Renal cortex interstitium (tissue), 11 donors: ENCODE data around the gene SALL3. TPM values are rescaled to one million over a fixed set of nuclear protein-coding genes. Genes with fewer than 3 reads are reported as not detected.

ENCODE experiments used
- DNase-seq, 11 donors: peaks; one replicate each; pipeline ENCODE4 v3.0.0-alpha.2; 2013; ENCODE audit warnings: low read depth in 9 of 11, low spot score in 4 of 11; ENCODE audit errors: extremely low read depth in 1 of 11
- polyA plus RNA-seq, 3 donors: library from polyadenylated mRNA; unstranded; fragments of 120-200 nt; gene quantifications; one replicate each; pipeline ENCODE4 v1.2.1, GENCODE V29; 2013; ENCODE audit not compliant: insufficient read length in 3 of 3

The SALL3 gene
- polyA plus RNA-seq, 3 donors: 8.8 to 10.5 (median 9.3) TPM

DNA sequence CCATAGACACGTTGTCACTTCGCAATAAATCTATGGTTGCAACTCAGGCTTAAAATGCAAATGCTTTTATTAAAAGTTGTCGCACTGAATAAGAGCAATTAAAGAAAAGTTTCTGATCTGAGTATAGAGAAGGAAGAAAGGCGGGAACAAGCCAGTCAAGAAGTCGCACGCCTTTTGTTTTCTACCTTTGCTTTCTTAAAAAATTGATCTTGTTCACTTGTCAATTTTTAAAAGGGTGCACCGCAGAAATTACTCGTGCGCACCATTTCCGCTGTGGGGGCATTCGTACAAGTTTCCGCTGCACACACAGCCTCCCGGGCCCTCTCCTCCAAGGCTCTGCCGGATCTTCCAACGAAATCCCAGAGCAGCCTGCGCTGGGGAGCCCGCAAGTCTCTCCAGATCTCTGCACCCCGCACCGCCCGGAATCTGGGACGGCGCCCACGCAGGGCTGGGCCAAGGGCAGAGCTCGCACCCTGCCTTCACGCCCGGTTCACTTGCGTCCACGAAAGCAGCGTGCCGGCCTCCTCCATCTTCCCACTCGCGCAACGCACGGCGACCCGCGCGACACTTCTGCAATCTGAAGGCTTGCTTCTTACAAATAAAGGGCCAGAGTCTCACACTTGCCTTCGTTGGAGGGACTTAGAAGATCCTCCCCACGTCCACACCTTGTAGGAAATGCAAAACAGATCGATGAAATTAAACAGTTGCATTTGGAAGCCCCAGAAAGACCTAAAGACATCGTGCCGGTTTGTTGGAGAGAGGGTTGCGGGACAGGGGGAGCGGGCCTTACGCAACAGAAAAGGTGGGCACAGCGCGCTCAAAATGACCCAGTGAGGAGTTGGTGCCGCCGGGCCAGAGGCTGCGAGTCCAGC is 2.6 kb upstream of the SALL3 start:
- no peak for DNase-seq

DNA sequence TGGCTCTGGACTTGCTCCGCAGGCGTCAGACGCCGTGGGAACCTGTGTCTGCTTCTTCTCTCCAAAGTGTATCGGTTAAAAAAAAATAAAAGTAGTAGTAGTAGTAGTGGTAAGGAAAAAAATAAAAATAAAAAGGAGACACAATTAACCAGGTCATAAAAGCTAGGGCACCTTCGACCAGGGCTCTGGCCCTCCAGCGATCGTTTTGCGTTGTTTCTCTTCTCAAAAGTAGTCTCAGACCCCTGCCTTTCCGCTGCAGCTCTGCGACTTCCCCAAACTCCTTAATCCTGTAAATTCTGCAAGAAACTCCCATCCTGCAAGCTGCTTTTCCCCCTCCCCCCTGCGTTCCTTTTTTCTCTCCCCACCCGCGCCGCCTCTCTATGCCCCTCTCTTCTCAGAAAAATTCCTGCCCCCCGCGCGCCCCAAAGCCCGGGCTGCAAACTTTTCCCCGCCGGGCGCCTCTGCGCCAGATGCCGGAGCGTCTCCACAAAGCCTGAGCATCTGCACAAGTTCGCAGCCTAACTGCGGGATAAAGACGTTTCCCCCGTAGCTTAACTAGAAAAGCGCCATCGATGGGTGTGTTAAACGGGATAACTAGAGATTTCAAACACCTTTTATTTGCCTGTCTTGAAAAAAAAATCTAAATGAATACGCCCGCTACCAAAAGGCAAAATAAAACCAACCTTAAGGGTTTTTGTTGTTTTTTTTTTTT is 1.8 kb upstream of the SALL3 start:
- no peak for DNase-seq

DNA sequence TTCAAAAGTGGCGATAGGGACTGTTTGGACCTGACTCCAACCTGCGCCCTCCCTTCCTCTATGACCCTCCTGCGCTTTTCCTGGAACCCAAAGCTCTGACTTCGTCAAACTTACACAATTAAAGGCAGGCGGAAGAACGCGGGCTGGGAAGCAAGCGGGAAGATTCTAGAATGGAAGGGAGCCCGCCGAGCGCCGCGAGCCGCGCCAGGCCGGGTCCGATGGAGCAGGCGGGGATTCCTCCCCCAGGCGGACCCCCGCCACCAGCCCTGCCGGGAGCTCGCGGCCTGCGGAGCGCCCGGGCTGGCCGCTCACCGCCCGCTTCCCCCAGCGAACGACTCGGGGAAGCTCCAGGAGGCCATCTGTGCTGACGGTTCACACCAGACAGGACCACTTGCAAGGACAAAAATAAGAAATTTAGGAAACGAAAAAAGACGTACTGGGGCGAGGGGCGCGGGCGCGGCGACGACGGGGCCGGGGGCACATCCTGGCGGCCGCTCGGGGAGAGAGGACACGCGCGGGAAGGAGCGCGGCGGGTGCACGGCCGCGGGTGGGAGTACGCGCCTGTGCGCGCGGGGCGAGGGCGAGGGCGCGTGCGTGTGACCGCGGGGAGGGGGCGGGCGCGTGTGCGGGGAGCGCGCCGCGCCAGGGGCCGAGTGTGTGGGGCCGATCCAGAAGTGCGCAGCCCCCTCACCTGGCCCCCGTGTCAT is 1.1 kb upstream of the SALL3 start:
- DNase-seq: no peak

DNA sequence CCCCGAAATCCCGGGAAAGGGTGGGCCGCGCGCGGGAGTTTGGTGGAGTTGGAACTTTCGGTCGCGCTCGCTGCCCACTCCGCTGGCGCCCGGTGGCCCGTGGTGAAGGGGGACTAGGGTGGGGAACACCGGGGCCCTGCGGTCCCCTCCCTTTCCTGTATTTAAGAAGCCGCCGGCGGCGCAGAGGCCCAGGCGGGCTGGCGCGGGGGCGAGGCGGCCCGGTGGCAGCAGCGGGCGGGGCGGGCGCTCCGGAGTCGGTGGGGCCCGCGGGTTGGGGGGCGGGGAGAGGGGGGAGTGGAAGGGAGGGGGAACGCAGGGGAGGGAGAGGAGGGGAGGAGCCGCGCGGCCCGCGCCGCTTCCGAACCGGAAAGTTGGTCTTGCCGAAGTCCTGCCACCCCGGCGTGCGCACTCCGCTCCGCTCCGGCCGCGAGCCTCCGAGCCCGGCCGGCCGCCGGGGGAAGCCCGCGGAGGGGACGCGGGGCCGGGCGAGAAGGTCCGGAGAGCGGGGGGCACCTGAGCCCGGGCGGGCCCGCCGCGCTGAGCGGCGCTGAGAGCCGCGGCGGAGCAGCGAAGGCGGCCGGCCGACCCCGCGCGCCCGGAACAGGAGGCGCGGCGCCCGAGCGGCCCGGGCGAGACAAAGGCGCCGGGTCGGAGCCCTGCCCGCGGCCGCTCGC is 425 bp upstream of the SALL3 start:
- DNase-seq: no peak

DNA sequence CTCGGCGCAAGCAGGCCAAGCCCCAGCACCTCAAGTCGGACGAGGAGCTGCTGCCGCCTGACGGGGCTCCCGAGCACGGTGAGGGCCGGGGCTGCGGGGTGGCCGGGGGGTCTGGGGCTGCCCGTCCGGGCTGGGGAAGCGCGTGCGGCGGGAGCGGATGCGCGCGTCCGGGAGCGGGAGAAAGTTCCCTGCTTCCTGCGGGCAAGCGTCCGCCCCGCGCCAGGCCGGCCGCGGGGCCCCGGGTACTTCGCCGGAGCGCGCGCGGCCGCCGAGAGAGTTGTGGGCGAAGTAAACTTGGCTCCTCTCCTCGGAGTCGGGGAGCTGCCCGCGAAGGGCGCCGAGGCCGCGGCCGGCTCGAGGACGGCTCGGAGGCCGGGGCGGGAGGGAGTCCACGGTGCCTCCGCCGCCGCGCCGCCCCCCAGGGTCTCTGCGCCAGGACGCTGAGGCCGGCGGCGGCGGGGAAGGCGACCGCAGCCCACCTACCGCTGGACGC is 707 bp downstream of the SALL3 start:
- DNase-seq: no peak

DNA sequence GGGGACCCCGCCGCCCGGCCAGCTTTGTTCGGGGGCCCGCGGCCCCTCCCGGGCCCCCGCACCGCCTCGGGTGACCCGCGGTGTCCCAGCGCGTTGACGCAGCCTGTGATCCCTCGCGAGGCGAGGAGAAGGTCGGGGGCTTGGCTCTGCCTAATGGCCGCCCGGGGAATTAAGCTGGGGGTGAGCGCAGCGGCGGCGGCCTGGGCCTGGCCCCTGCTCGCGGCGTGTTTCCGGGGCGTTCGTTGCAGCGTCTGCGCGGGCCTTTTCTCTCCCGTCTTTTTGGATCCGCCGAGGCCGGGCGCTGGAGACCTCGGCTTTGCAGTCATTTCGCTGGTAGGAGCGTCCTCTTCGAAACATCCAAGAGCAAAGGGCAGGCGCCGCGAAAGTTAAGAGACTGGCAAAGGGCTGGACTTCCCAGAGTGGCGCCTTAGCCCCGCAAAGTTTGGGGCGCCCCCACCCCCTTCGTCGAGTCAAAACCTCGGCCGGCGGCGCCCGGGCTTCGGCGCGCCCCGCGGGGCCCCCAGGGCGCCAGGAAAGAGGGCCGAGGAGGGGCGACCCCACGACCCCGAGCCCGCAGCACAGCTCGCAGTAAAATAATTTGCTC is 1.3 kb downstream of the SALL3 start:
- DNase-seq: no peak

DNA sequence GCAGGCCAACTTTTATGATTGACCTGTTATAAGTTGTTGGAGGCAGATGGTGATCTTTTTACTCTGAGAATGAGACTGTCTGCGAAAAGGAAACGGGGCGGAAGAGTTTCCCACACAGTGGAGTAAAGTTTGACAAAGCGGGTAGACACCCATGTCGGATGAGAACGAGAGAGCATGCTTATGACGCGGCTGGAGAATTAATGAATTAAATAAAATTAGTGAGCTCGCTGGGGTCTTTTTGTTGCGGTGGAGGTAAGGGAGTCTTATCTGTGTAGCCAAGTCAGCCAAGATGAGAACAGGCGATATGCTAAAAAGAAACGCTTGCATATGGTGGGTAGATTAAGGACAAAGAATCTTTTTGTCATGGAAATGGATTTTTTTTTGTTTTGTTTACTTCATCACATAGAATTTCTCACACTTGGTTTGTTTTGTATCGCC is 1.8 kb downstream of the SALL3 start:
- DNase-seq: no peak

DNA sequence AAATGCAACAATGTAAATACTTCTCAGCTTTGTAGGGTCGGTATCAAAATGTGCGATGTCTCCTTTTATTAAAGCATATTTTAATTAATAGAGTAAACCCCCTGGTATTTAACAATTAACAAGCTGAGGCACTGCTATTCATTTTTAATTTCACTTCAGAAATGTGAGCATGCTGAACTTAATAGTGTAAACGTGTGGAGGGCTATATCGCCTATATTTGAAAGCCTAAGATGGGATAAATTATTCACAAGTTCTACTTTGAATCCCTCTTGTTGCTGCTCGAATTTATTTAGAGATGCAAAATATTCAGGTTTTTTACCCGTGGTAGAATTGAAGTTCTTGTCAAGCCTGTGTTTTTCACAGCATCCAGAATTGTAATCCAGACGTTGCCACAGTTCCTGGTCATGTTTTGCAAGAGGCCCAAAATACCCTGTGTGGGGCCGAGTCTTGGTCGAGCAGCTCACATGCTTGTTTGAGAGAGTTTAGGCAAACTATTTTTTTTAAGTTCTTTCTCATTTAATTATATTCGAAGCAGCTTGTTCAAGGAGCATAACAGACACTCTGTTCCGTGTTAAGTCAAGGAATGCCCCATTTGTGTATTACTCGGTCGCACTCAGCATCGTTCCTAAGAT is 2.5 kb downstream of the SALL3 start:
- no peak for DNase-seq

DNA sequence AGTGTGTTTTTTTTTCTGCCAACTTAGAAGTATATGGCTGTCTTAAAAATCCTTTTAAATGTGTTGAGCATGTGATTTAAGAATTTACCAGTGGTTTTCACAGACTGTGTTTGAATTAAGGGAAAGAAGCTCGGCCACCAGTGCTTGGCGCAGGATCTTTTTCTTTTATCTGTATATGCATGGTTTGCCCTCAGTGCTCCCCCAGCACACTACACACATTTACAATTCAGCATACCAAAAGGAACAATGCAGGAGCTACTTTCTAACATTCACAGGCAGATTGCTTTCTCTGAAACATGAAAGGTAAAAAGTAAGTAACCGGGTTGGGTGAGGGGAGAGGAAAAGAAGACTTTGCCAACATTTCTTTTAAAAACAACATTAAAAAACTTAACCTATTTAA is 3.9 kb downstream of the SALL3 start:
- DNase-seq: no peak

DNA sequence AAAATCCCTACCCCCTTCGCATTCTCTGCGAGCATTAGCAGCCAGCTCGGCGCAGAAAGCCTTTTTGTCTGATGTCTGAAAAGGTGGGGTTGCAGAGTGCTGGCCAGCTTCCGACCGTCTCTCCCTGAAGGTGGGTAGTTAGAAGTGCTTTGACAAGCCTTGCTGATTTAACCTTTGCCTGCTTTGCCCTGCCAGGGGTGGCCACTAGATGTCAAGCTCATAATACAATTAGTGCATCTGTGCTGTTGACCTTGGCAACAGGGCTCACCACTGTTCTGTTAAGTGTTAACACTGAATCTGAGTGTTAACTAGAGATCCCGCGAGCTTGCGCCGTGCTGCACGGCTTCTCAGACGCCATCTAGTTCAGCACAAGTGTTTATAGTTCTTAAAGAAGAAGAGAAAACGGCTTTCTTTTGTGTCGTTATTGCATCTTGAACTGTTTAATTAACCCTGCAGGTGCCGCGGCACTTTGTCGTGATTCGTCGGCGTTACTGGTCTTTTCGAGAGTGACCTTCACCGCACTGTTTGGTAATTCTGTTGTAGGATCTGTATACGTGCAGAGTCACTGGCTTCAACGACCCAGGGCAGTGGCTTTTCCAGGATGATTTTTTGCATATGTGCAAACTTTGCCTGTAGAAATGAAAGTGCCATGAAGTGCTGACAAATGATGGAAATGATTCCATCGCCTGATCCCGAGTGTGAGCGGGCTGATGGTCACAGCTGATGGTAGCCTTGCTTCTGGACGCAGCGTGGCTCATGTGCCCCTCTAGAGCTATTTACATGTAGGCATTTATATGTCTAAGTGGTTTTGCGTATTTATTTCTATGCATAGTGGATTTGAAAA is 5.5 kb downstream of the SALL3 start:
- no peak for DNase-seq

DNA sequence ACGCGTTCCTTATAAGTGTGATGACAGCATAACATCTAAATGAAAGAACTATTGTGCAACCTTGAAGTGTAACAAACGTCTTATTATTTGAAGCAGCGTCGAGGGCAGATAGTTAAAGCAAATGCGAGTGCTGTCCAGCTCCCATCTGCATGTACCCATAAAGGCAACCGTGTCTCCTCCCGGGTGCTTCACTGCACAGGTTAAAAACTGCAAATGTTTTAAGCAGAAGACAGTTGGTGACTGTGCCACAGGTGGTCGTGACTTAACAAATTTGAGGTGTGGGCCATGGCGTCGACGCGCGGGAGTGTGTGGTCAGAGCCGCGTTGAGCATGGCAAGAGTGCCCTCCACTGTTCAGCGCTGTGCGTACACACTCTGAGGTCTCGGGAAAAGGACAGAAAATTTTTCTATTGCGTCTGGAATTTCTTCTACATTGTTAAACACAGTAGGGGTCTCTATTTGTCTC is 6.4 kb downstream of the SALL3 start:
- DNase-seq: no peak

DNA sequence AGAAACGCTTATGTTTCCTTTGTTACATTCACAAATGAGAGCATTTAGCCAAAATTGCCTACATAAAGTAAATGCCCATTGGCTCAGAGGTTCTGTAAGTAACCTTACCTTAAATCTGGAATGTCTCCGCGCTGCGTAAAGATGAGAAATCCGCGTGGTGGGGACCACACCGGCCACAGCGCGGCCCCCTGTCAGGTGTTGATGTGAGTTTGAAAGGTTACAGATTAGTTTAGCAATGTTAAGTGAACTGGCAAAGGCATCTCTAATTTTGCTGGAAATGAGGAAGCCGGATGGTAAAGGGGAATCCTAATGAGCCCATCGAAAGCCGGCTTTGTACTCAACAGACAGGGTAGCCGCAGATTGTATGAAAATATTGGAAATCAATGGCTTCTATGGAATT is 11.8 kb downstream of the SALL3 start:
- no peak for DNase-seq

DNA sequence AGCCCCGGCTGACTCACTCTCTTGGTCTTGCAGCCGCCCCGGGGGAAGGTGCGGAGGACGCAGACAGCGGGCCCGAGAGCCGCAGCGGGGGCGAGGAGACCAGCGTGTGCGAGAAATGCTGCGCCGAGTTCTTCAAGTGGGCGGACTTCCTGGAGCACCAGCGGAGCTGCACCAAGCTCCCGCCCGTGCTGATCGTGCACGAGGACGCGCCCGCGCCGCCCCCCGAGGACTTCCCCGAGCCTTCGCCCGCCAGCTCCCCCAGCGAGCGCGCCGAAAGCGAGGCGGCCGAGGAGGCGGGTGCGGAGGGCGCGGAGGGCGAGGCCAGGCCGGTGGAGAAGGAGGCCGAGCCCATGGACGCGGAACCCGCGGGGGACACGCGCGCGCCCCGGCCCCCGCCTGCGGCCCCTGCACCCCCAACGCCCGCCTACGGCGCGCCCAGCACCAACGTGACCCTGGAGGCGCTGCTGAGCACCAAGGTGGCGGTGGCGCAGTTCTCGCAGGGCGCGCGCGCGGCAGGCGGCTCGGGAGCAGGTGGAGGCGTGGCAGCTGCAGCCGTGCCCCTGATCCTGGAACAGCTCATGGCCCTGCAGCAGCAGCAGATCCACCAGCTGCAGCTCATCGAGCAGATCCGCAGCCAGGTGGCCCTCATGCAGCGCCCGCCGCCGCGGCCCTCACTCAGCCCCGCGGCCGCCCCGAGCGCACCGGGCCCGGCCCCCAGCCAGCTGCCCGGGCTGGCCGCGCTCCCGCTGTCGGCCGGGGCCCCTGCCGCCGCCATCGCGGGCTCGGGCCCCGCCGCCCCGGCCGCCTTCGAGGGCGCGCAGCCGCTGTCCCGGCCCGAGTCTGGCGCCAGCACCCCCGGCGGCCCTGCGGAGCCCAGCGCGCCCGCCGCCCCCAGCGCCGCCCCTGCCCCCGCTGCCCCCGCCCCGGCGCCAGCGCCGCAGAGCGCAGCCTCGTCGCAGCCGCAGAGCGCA is 12.7 kb downstream of the SALL3 start:
- DNase-seq: no peak

DNA sequence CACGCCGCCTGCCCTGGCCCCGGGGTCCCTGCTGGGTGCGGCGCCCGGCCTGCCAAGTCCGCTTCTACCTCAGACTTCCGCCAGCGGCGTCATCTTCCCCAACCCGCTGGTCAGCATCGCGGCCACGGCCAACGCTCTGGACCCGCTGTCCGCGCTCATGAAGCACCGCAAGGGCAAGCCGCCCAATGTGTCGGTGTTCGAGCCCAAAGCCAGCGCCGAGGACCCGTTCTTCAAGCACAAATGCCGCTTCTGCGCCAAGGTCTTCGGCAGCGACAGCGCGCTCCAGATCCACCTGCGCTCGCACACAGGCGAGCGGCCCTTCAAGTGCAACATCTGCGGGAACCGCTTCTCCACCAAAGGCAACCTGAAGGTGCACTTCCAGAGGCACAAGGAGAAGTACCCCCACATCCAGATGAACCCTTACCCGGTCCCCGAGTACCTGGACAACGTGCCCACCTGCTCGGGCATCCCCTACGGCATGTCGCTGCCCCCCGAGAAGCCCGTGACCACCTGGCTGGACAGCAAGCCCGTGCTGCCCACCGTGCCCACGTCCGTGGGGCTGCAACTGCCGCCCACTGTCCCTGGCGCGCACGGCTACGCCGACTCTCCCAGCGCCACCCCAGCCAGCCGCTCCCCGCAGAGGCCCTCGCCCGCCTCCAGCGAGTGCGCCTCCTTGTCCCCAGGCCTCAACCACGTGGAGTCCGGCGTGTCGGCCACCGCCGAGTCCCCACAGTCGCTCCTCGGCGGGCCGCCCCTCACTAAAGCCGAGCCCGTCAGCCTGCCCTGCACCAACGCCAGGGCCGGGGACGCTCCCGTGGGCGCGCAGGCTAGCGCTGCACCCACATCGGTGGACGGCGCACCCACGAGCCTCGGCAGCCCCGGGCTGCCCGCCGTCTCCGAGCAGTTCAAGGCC is 13.7 kb downstream of the SALL3 start:
- no peak for DNase-seq

DNA sequence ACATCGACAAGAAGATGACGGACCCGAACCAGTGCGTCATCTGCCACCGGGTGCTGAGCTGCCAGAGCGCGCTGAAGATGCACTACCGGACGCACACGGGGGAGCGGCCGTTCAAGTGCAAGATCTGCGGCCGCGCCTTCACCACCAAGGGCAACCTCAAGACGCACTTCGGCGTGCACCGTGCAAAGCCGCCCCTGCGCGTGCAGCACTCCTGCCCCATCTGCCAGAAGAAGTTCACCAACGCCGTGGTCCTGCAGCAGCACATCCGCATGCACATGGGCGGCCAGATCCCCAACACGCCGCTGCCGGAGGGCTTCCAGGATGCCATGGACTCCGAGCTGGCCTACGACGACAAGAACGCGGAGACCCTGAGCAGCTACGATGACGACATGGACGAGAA is 14.4 kb downstream of the SALL3 start:
- no peak for DNase-seq
